ENCODE measurements around the gene DNMBP. TPM values are rescaled to one million over a fixed set of nuclear protein-coding genes. Genes with fewer than 3 reads are reported as not detected.
"Not testable (repeated sequence)": the region's sequence is repeated elsewhere in the genome, so short reads cannot be mapped to it uniquely, and the experiment has no call there.

Gene DNMBP
- total RNA-seq, 2 experiments from 2014 or later: 5.2 to 6.0 TPM

DNA sequence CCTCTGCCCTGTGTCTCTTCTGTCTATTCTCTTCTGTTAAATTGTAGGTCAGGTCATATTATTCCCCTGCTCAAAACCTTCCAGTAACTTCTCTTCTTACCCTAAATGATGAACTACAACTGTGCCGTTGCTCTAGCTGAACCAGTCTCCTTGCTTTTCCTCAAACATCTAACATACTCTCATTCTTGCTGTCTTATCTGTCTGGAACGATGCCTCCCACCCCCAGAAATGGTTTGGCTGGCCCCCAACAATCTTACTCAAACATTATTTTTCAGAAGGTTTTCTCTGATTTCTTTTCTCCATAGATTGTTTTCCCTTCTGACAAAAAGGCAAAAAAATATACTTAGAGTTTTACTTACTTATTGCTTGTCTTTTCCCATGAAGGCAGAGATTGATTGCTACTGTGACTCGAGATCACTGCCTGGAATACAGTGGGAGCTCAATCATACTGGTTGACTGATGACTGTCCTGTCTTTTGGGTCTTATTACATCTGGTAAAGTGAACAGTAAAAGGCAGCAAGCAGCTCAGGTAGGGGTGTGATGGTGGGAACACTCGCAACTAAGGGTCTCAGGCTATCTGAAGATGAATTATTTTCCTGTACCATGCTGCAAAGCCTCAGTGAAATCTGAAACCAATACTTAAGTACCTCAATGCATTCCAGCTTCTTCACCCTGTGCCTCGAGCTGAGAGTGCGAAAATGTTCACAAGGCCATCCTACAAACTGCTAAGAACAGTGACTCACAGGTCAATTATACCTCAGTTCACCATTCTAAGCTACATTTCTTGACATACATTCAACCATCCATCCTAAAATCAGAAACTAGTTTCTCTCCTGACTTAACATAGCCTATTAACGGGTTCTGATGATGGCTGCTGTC, 67.6 kb downstream of the DNMBP start:
- no peak for DNase-seq

DNA sequence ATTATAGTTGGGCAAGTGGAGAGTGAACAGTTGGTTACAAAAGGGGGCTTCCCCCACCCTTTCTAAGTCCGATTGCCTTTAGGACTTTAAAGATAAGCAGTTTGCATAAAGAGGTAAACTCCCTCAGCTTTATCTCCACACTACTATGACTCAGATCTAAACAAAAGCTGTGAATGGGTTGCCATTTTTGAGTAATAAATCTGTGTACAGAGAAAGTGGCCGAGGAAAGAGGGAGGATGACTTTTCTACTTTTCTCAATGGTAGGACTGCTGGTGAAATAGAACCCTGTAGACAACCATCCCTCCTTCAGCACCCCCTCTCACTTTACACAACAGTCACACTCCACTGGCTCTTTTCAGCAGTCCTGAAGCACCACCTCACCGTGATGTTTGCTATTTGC, 71.2 kb downstream of the DNMBP start:
- Mint-ChIP-seq H3K27me3 (no peaks in the 10 kb centered on the region), H3K9me3 (peaks cover 4% of the 10 kb centered on the region), H3K4me3 (no peak overlapping the region), H3K27ac (no peak overlapping the region), H3K36me3 (peaks cover 6% of the 10 kb centered on the region), H3K4me1 (peaks cover 3% of the 10 kb centered on the region)
- no peak for ATAC-seq (ENCODE audit: low read depth)
- POLR2A ChIA-PET: no interaction called here
- DNase-seq: no peak

More for the DNA sequence above, 67.6 kb downstream of the DNMBP start:
- no peak overlapping the region for H3K27ac Mint-ChIP-seq
- peaks cover 4% of the 10 kb centered on the region for H3K9me3 Mint-ChIP-seq
- H3K4me1 Mint-ChIP-seq: peaks cover 3% of the 10 kb centered on the region
- H3K27me3 Mint-ChIP-seq: no peaks in the 10 kb centered on the region
- POLR2A ChIA-PET: no interaction called here
- ATAC-seq (ENCODE audit: low read depth): no peak
- H3K36me3 Mint-ChIP-seq: peaks cover 7% of the 10 kb centered on the region
- no peak overlapping the region for H3K4me3 Mint-ChIP-seq

DNA sequence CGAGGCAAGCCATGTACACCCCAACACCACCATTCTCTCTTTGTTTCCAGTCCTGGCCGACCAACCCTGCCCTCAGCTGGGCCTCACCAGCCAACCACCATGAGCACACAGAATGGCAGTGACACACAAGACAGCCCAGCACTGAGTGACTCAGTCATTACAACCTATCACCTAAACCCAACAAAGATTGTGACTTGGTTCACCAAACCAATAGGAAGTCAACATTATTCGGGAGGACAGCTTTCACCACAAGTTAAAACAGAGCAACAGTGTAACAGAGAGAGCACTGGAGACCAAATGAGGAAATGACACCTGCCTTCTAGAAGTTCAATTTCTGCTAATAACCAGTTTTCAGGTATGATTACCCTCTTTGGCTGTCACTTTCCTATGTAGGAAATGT, 72.1 kb downstream of the DNMBP start:
- H3K9me3 Mint-ChIP-seq: peaks cover 4% of the 10 kb centered on the region
- peaks cover 6% of the 10 kb centered on the region for H3K36me3 Mint-ChIP-seq
- H3K4me3 Mint-ChIP-seq: no peak overlapping the region
- POLR2A ChIA-PET: no interaction called here
- DNase-seq (no peak), ATAC-seq (ENCODE audit: low read depth) (no peak)
- peak overlapping the region; percentile 8 for H3K27ac Mint-ChIP-seq
- no peaks in the 10 kb centered on the region for H3K27me3 Mint-ChIP-seq
- peaks cover 3% of the 10 kb centered on the region for H3K4me1 Mint-ChIP-seq

DNA sequence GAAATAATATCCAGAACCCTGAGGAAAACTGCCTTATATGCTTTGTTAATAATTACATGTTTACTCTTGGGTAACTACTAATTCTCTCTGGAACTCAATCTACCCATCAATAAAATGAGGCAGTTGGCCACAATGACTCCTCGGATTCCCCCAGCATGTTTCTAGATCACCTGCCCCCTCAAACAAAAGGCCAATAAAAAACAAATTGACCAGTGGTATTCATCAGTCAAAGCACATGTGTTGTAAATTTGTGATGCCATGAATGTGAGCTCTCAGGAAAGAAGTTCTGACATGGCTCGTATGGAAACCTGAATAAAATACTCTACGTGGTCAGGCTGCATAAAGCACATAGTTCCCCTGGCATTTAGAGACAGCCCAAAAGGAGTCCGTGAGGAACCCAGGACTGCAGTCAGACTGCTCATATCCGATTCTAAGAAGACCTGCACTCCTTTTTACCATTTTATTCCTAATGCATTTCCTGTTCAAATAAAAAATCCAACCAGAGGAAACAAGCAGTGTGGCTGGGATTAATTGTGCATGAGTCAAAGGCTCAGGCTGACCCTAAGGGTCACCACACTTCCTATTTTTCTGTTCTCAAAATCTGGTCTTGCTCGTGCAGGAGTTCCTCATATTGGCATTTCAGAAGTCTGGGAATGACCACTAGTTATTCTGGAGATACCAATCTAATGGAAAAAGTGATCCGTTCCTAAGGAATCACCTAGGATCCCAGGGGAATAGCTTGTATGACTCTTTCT, 77.4 kb downstream of the DNMBP start:
- ATAC-seq (ENCODE audit: low read depth); H3K36me3 Mint-ChIP-seq; H3K27ac Mint-ChIP-seq; POLR2A ChIA-PET; H3K27me3 Mint-ChIP-seq; H3K9me3 Mint-ChIP-seq; H3K4me3 Mint-ChIP-seq; DNase-seq: not testable (repeated sequence)
- peaks cover 12% of the 10 kb centered on the region for H3K4me1 Mint-ChIP-seq

DNA sequence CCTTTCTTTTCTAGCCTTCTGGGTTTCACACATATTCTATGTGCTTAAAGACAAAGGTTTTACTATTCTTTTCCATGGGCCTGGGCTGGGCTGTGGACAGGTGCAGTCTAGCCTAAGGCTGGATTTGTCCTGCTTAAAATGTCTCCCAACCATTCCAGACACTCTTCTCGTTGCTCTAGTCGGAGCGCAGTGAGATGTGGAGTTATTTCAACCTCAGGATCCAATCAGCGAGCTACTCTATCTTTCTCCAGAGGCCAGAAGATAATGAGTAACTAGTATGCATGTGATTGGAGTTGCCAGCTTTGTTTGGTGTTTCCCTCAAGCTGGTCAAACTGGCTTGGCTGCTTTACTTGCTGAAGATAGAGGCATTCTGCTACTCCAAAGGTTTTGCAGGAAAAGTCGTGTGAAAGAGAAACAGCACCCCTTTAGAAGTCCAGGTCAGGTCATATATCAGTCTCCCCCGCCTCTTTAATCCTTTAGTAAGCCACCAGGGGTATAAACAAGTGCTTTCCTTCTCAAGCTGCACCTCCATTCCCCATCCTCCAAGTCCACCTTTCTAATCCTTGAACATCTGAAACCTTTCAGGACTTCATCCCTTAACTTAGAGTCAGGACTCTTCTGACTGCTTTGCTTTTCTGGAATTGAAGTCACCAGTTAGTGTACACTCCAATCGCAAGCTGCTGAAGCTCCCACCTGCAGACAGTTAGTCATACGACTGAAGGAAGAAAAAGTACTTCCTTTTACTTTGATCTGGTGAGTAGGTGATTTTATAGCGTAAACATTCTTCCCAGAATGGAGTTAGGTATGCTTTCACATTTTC, 78.8 kb downstream of the DNMBP start:
- Mint-ChIP-seq H3K4me1 (peaks cover 14% of the 10 kb centered on the region), H3K27me3 (no peaks in the 10 kb centered on the region), H3K27ac (no peak overlapping the region), H3K4me3 (no peak overlapping the region), H3K36me3 (peaks cover 2% of the 10 kb centered on the region), H3K9me3 (no peaks in the 10 kb centered on the region)
- POLR2A ChIA-PET: no interaction called here
- ATAC-seq (ENCODE audit: low read depth) (no peak), DNase-seq (no peak)

DNA sequence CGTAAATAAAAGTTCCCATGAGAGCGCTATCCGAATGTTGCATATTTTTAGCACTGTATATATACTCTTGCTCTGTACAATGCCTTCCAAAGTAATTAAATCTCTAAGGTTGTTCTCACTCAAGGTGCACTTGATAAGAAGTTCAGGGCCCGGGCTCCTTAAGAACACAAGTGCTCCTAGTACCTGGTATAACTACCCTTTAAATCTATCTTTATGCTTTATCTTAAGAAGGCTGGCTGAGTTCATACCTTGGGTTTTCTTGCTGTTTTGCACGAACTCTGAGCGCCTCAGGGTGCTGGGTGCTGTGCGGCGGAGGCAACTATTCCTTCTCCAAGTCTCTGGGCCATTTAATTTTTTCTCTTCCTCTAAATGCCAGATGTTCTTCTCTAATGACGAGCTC, 80.4 kb downstream of the DNMBP start:
- DNase-seq: no peak
- POLR2A ChIA-PET: no interaction called here
- Mint-ChIP-seq H3K27ac (no peak overlapping the region), H3K4me3 (no peak overlapping the region), H3K36me3 (peaks cover 2% of the 10 kb centered on the region), H3K4me1 (peaks cover 14% of the 10 kb centered on the region), H3K27me3 (no peaks in the 10 kb centered on the region), H3K9me3 (no peaks in the 10 kb centered on the region)
- no peak for ATAC-seq (ENCODE audit: low read depth)

DNA sequence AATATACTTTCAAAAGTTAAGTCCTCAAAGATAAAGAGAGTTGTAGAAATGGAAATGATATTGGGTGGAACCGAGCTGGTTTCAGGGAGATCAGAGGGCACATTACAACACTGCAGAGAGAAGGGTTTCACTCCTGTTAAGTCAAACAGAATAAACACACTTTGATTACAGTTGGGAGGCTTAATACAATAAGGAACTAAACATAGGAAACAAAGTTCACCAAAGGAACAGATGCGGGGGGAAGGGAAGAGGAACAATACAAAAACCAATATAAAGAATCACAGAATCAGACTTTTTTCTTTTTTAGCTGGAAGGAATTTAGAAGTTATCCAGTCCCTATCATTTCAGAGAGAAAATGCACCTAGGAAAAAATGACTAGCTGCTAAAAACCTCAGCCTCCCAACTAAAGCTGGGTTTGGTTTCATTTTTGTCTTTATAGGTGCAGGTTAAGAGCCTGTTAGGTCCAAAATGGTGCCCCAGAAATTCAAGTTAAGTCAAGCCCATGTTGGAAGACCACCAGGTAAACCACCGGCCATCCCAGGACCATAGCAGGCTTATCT, 81.9 kb downstream of the DNMBP start:
- Mint-ChIP-seq H3K27me3 (no peaks in the 10 kb centered on the region), H3K36me3 (peaks cover 7% of the 10 kb centered on the region), H3K9me3 (peaks cover under 1% of the 10 kb centered on the region), H3K27ac (no peak overlapping the region), H3K4me3 (no peak overlapping the region), H3K4me1 (peaks cover 14% of the 10 kb centered on the region)
- POLR2A ChIA-PET: no interaction called here
- DNase-seq: no peak
- ATAC-seq (ENCODE audit: low read depth): no peak

DNA sequence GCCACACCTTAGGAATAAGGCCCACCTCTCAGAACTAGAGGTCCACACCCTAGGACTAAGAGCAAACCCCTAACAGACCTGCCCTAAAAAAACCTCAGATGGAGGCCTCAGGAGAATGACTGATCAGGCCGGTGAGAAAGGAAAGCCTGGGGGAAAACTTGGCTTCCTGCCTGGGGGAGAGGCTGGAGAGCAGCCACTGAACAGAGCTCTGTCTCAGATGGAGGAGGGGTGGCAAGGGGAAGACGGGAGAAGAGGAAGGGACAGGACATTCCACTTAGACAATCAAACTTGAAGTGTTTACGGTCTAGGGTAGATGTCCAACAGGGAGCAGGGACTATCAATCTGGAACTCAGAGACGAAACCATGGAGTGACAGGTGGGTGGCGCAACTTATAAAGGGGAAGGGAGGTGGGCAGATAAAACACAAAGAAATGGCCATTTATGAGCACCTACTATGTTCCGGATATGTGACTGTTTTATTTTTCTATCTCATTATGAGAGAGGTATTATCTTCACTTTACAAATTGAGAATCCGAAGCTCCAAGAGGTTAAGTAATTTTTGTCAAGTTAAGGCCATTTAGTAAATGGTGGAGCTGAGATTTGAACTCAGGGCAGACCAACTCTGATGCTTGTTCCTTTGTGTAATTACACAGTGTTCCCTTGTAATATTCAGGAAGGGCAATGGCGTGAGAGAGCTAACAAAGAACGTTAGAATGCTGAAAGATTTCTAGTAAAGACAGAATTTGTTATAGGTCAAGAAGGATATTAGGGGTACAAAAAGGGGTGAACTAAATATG, 82.6 kb downstream of the DNMBP start:
- H3K27ac Mint-ChIP-seq: no peak overlapping the region
- no peak for DNase-seq
- no peak for ATAC-seq (ENCODE audit: low read depth)
- H3K9me3 Mint-ChIP-seq: peaks cover 1% of the 10 kb centered on the region
- peaks cover 16% of the 10 kb centered on the region for H3K4me1 Mint-ChIP-seq
- H3K36me3 Mint-ChIP-seq: peaks cover 9% of the 10 kb centered on the region
- H3K4me3 Mint-ChIP-seq: no peak overlapping the region
- no peaks in the 10 kb centered on the region for H3K27me3 Mint-ChIP-seq
- POLR2A ChIA-PET: interaction anchor here (0.5 kb wide), 1 partner anchor 194 kb away, joined by 3 read pairs; no protein-coding TSS in a partner anchor

DNA sequence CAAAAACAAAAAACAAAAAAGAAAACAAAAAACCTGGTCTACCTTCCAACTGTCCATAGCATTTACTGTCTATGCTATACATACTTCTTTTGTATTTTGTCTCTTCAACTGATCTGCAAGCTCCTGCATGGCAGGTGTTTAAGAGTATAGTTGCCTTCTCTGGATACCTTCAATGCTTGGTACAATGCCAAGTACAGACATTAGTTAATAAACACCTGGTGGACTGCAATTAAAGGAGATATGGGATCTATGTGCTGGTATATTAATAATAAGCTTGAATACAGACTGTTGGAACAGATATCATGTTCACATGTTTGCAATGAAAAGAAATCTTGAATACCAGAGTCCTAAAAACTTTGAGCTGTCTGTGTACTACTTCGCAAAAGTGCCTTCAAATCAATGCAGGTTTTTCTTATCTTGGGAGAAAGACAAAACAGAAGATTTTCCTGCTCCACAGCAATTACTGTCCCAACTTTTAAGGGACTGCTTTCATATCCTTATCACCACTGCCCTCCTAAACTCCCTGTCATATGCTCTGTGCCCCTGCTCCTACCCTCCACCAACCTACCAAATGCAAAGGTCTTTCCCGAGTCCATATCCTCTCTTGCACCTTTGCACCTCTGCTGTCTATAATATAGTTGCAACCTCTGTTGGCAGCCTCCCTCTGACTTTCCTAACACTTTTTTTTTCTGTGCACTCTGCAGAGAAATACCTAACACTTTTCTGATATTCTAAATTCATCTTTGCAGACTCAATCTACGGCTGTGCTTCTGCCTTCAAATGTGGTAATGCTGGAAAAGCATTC, 85.1 kb downstream of the DNMBP start:
- POLR2A ChIA-PET: no interaction called here
- H3K36me3 Mint-ChIP-seq: peaks cover 16% of the 10 kb centered on the region
- H3K4me3 Mint-ChIP-seq: no peak overlapping the region
- ATAC-seq (ENCODE audit: low read depth) (no peak), DNase-seq (no peak)
- H3K9me3 Mint-ChIP-seq: peaks cover 1% of the 10 kb centered on the region
- H3K27me3 Mint-ChIP-seq: no peaks in the 10 kb centered on the region
- no peak overlapping the region for H3K27ac Mint-ChIP-seq
- H3K4me1 Mint-ChIP-seq: peaks cover 11% of the 10 kb centered on the region

DNA sequence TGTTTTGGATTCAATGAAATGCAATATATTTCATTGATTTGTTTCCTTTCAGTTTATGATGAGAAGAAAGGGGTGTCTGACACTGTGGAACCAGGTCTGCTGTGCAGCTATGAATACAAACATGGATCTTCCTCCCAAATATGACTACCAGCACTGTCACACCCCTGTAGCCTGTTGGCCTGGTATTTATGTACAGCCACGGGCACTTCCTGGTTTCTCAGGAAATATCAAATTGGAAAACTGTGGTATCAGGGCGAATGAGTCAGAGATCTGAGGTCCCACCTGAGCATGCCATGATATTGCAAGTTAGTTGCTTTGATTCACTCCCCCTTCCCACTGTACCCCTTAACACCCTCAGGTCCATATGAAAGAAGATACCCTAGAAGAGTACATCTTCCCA, 87.8 kb downstream of the DNMBP start:
- H3K9me3 Mint-ChIP-seq: peaks cover 1% of the 10 kb centered on the region
- H3K4me1 Mint-ChIP-seq: peaks cover 5% of the 10 kb centered on the region
- DNase-seq (no peak), ATAC-seq (ENCODE audit: low read depth) (no peak)
- H3K27ac Mint-ChIP-seq: no peak overlapping the region
- POLR2A ChIA-PET: no interaction called here
- H3K27me3 Mint-ChIP-seq: no peaks in the 10 kb centered on the region
- H3K36me3 Mint-ChIP-seq: peaks cover 14% of the 10 kb centered on the region
- no peak overlapping the region for H3K4me3 Mint-ChIP-seq

DNA sequence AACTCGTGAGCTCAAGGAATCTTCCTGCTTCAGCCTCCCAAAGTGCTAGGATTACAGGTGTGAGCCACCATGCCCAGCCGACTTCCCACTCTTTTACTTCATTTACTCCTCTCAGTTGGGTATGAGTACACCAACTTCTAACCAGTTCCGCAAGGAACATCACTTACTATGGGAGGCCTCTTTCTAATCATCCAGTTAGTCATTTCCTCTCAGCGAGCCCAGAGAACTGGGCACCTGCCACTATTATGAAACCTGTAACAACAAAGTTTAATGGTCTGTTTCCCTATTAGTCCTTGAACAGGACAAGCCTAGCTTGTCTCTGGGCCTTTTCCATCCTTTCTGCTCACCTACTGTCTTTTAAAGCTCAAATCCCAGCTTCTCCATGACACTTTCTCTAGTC, 88.8 kb downstream of the DNMBP start:
- POLR2A ChIA-PET: no interaction called here
- ATAC-seq (ENCODE audit: low read depth) (no peak), DNase-seq (no peak)
- no peak overlapping the region for H3K27ac Mint-ChIP-seq
- H3K36me3 Mint-ChIP-seq: peaks cover 14% of the 10 kb centered on the region
- peaks cover 5% of the 10 kb centered on the region for H3K4me1 Mint-ChIP-seq
- H3K27me3 Mint-ChIP-seq: no peaks in the 10 kb centered on the region
- H3K4me3 Mint-ChIP-seq: no peak overlapping the region
- H3K9me3 Mint-ChIP-seq: peaks cover 1% of the 10 kb centered on the region

DNA sequence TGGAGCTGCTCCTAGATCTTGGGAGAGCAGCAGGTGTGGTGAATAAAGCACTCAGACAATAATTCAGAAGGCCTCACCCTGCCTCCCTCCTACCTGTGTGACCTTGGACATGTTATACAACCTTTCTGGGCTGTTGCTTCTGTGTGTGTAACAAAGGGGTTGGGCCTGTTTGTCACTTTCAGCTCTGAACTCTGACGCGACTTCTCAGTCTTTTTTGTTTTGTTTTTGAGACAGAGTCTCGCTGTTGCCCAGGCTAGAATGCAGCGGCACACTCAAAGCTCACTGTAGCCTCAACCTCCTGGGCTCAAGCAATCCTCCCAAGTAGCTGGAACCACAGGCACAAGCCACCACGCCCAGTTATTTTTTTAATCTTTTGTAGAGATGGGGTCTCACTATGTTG, 89.3 kb downstream of the DNMBP start:
- POLR2A ChIA-PET: no interaction called here
- ATAC-seq (ENCODE audit: low read depth) (no peak), DNase-seq (no peak)
- Mint-ChIP-seq H3K27ac (no peak overlapping the region), H3K36me3 (peaks cover 14% of the 10 kb centered on the region), H3K9me3 (peaks cover 1% of the 10 kb centered on the region), H3K4me3 (no peak overlapping the region), H3K27me3 (no peaks in the 10 kb centered on the region), H3K4me1 (peaks cover 5% of the 10 kb centered on the region)

Measured in activated naive CD8-positive, alpha-beta T cell treated with anti-CD3 and anti-CD28 coated beads, Interleukin-2, amount 10 ng/mL, durations not matched to agents 7 days and 5 days (primary cell).